PC-3 (cell line): ENCODE results near the gene HERC3. TPM values are rescaled to one million over a fixed set of nuclear protein-coding genes. Genes with fewer than 3 reads are reported as not detected.

ENCODE experiments used
- ATAC-seq: fragments of 200-7000 bp; cut with Tn5 transposase; 2 replicates; pipeline ENCODE4 v1.9.1; 2020; ENCODE audit warnings: mild to moderate bottlenecking, moderate library complexity
- BruUV-seq: library from RNA; stranded (reverse); fragments of 400-500 nt; replicated peaks from 2 replicates; lab custom pipeline; 2021; lab: Mats Ljungman, UMichigan
- CTCF ChIA-PET: fragments of 300-600 bp; sonication (Branson Sonifier 250); formaldehyde crosslinking; loops from one replicate; lab custom pipeline; 2022; ENCODE audit warnings: antibody characterized with exemption; lab: Charles Lee
- POLR2A ChIA-PET: fragments of 300-600 bp; sonication (Branson Sonifier 250); formaldehyde crosslinking; loops from one replicate; lab custom pipeline; 2022; ENCODE audit warnings: antibody characterized with exemption; ENCODE audit not compliant: unreplicated experiment; lab: Charles Lee
- DNase-seq: peaks from one replicate; pipeline ENCODE4 v3.0.0-alpha.2; 2015
- H2AFZ ChIP-seq: fragments of 300-600 bp; sonication (generic); 2 replicates; pipeline ENCODE4 v1.6.0; 2016; ENCODE audit warnings: antibody characterized with exemption, low read length
- H3F3A ChIP-seq: fragments of 300-600 bp; sonication (generic); one replicate; pipeline ENCODE4 v1.6.0; 2017; ENCODE audit warnings: antibody characterized with exemption, low read length, control low read depth, mild to moderate bottlenecking; ENCODE audit not compliant: unreplicated experiment
- H3K27ac ChIP-seq: fragments of 300-600 bp; sonication (generic); 2 replicates; pipeline ENCODE4 v1.5.1; 2016; ENCODE audit warnings: mild to moderate bottlenecking, low read length
- H3K27me3 ChIP-seq: fragments of 300-600 bp; sonication (generic); 2 replicates; pipeline ENCODE4 v1.6.1; 2016; ENCODE audit warnings: low read length, mixed read lengths
- H3K36me3 ChIP-seq: fragments of 300-600 bp; sonication (generic); 2 replicates; pipeline ENCODE4 v1.6.1; 2016; ENCODE audit warnings: low read depth, mixed run types, low read length, mixed read lengths
- H3K4me1 ChIP-seq: fragments of 300-600 bp; sonication (generic); 2 replicates; pipeline ENCODE4 v1.5.1; 2016; ENCODE audit warnings: low read length; ENCODE audit not compliant: insufficient read depth
- H3K4me2 ChIP-seq: fragments of 300-600 bp; sonication (generic); 2 replicates; pipeline ENCODE4 v1.6.0; 2016; ENCODE audit warnings: low read length
- H3K4me3 ChIP-seq: fragments of 300-600 bp; sonication (generic); 2 replicates; pipeline ENCODE4 v1.5.1; 2016; ENCODE audit warnings: mild to moderate bottlenecking, low read length, mixed read lengths
- H3K79me2 ChIP-seq: fragments of 300-600 bp; sonication (generic); 2 replicates; pipeline ENCODE4 v1.6.1; 2017; ENCODE audit warnings: low read length, mixed read lengths
- H3K9ac ChIP-seq: fragments of 300-600 bp; sonication (generic); 2 replicates; pipeline ENCODE4 v1.6.0; 2016; ENCODE audit warnings: mild to moderate bottlenecking, low read length
- H3K9me2 ChIP-seq: fragments of 300-600 bp; sonication (generic); replicated peaks from 2 replicates; pipeline ENCODE4 v1.6.1; 2016; ENCODE audit warnings: mixed run types, low read length, mixed read lengths
- H3K9me3 ChIP-seq: fragments of 300-600 bp; sonication (generic); 2 replicates; pipeline ENCODE4 v1.6.1; 2016; ENCODE audit warnings: low read length, mixed read lengths
- H4K20me1 ChIP-seq: fragments of 300-600 bp; sonication (generic); 2 replicates; pipeline ENCODE4 v1.6.1; 2016; ENCODE audit warnings: low read length, mixed read lengths
- CTCF ChIP-seq: fragments of 300-600 bp; sonication (generic); conservative IDR thresholded peaks from 2 replicates; pipeline ENCODE4 v1.5.1; 2017; ENCODE audit warnings: antibody characterized with exemption, low read depth, mild to moderate bottlenecking, low read length
- EZH2 ChIP-seq: fragments of 300-600 bp; sonication (generic); IDR thresholded peaks from one replicate; pipeline ENCODE4 v1.6.1; 2017; ENCODE audit warnings: antibody characterized with exemption, mild to moderate bottlenecking, low read length; ENCODE audit not compliant: unreplicated experiment
- EZH2phosphoT487 ChIP-seq: fragments of 300-600 bp; sonication (generic); IDR thresholded peaks from 2 replicates; pipeline ENCODE4 v1.6.1; 2018; ENCODE audit warnings: mild to moderate bottlenecking, antibody characterized with exemption, low read length, borderline replicate concordance
- intact Hi-C: fragments of 100-400 bp; cut with micrococcal nuclease; formaldehyde crosslinking; loops from 2 replicates; pipeline ENCODE4 v1.9.0; 2023
- total RNA-seq: library from RNA; depleted of rRNA; stranded (reverse); fragments of >200 nt; gene quantifications from 2 replicates; pipeline ENCODE4 v1.2.3, GENCODE V29; 2014

HERC3 gene
- total RNA-seq, 1 experiment from 2014 or later, result 5.2 TPM

- Histone ChIP-seq H3K9me3 (no peaks in the 10 kb centered on the region), H3K36me3 (peaks cover 6% of the 10 kb centered on the region), H3K27me3 (no peaks in the 10 kb centered on the region), H3K4me3 (no peak overlapping the region), H3K9ac (no peak overlapping the region), H3K79me2 (no peaks in the 10 kb centered on the region), H3K27ac (no peak overlapping the region), H3K4me2 (no peak overlapping the region), H3F3A (no peaks in the 10 kb centered on the region), H4K20me1 (no peaks in the 10 kb centered on the region), H2AFZ (no peak overlapping the region), H3K9me2 (no peaks in the 10 kb centered on the region), H3K4me1 (0 out of 2 replicates have a peak, but pooled peaks cover 6% of the 10 kb centered on the region)
- POLR2A ChIA-PET, result no interaction called here
- ATAC-seq (no peak), DNase-seq (no peak)
- CTCF ChIA-PET, result no interaction called here
- TF ChIP-seq CTCF, result no peak
- intact Hi-C loops, result no loop called here
- BruUV-seq, result no TSS peak
Observed at GRCh38 chr4:88722276-88722780, 130.0 kb downstream of the HERC3 start.

- Histone ChIP-seq H2AFZ (no peak overlapping the region), H4K20me1 (no peaks in the 10 kb centered on the region), H3K4me2 (no peak overlapping the region), H3K9me3 (no peaks in the 10 kb centered on the region), H3K9ac (no peak overlapping the region), H3K79me2 (no peaks in the 10 kb centered on the region), H3K9me2 (no peaks in the 10 kb centered on the region), H3K27ac (no peak overlapping the region), H3F3A (no peaks in the 10 kb centered on the region), H3K27me3 (no peaks in the 10 kb centered on the region), H3K4me3 (no peak overlapping the region), H3K36me3 (0 out of 2 replicates have a peak, but pooled peaks cover 2% of the 10 kb centered on the region), H3K4me1 (0 out of 2 replicates have a peak, but pooled peaks cover 6% of the 10 kb centered on the region)
- no TSS peak for BruUV-seq
- DNase-seq, result no peak
- intact Hi-C loops, result no loop called here
- TF ChIP-seq EZH2phosphoT487 (no peak), EZH2 (no peak), CTCF (no peak)
- ATAC-seq, result no peak
- ChIA-PET POLR2A (no interaction called here), CTCF (no interaction called here)
Observed at GRCh38 chr4:88722828-88723227, 130.5 kb downstream of the HERC3 start.

GRCh38 chr4:88724406-88724805 is 132.1 kb downstream of the HERC3 start:
- Histone ChIP-seq H3K4me3 (no peak overlapping the region), H2AFZ (no peak overlapping the region), H4K20me1 (no peaks in the 10 kb centered on the region), H3K9ac (no peak overlapping the region), H3K27me3 (no peaks in the 10 kb centered on the region), H3K4me2 (no peak overlapping the region), H3K4me1 (0 out of 2 replicates have a peak, but pooled peaks cover 6% of the 10 kb centered on the region), H3K79me2 (no peaks in the 10 kb centered on the region), H3F3A (no peaks in the 10 kb centered on the region), H3K9me2 (no peaks in the 10 kb centered on the region), H3K27ac (no peak overlapping the region), H3K36me3 (no peaks in the 10 kb centered on the region), H3K9me3 (no peaks in the 10 kb centered on the region)
- ATAC-seq (no peak), DNase-seq (no peak)
- ChIA-PET CTCF (no interaction called here), POLR2A (interaction anchor here (0.7 kb wide), 1 partner anchor 219 kb away, joined by 3 read pairs; no protein-coding TSS in a partner anchor)
- BruUV-seq, result no TSS peak
- intact Hi-C loops, result no loop called here
- TF ChIP-seq EZH2, result no peak
- TF ChIP-seq CTCF, result no peak
- no peak for TF ChIP-seq EZH2phosphoT487
